Left lung (tissue), 10 donors: ENCODE results near the gene OR14C36. TPM values are rescaled to one million over a fixed set of nuclear protein-coding genes. Genes with fewer than 3 reads are reported as not detected.

ENCODE experiments used
- ATAC-seq: fragments of 200-7000 bp; cut with Tn5 transposase; one replicate; pipeline ENCODE4 v1.9.1; 2020; ENCODE audit warnings: moderate library complexity
- DNase-seq, 4 donors: peaks; one replicate each; pipeline ENCODE4 v3.0.0-alpha.2; 2013 to 2020
- H3K27ac ChIP-seq, 2 donors: fragments of 200-600 bp; sonication (generic) in 1 of 2; one replicate each; pipeline versions ENCODE4 v1.5.0 to v1.8.0; 2020 to 2021
- H3K27me3 ChIP-seq, 2 donors: fragments of 200-600 bp; sonication (generic) in 1 of 2; one replicate each; pipeline versions ENCODE4 v1.5.0 to v1.8.0; 2020 to 2021
- H3K36me3 ChIP-seq, 2 donors: fragments of 200-600 bp; sonication (generic) in 1 of 2; one replicate each; pipeline versions ENCODE4 v1.5.0 to v1.8.0; 2020 to 2021
- H3K4me1 ChIP-seq, 2 donors: fragments of 200-600 bp; one replicate each; pipeline ENCODE4 v1.8.0; 2021
- H3K4me3 ChIP-seq, 2 donors: fragments of 200-600 bp; sonication (generic) in 1 of 2; one replicate each; pipeline versions ENCODE4 v1.5.0 to v1.8.0; 2020 to 2021; ENCODE audit warnings: mild to moderate bottlenecking in 1 of 2
- H3K9me3 ChIP-seq, 2 donors: fragments of 200-600 bp; sonication (generic) in 1 of 2; one replicate each; pipeline versions ENCODE4 v1.5.0 to v1.8.0; 2020 to 2021
- intact Hi-C, 2 donors: fragments of 100-400 bp; cut with DNase I; formaldehyde crosslinking; loops; one replicate each; pipeline versions ENCODE4 v1.11.2 to v1.14.2; 2022
- polyA plus RNA-seq, 6 donors: library from polyadenylated mRNA; unstranded; fragments of 120-200 nt; gene quantifications; one replicate each; pipeline ENCODE4 v1.2.1, GENCODE V29; 2013; ENCODE audit not compliant: insufficient read length in 6 of 6
- total RNA-seq, 2 donors: library from RNA; stranded (reverse); fragmentation: NEBNext Ultra II Directional; extraction: Animal tissue kit (Norgen Biotek cat#: 25700); gene quantifications; one replicate each; pipeline ENCODE4 v1.2.1, GENCODE V29; 2021
- TF ChIP-seq, protein P1 (sequence below), 2 donors: fragments of 200-600 bp; sonication (generic) in 1 of 2; IDR thresholded peaks; one replicate each; pipeline versions ENCODE4 v1.5.0 to v1.8.0; 2021; ENCODE audit warnings: antibody characterized with exemption in 2 of 2
- donor health status: DM: no; HTN: yes; CAD: no.
- donor health status: DM: no; HTN: no; CAD: no.

The OR14C36 gene
- total and polyA plus RNA-seq, 8 donors: not detected

GRCh38 chr1:248388426-248388825, 39.9 kb downstream of the OR14C36 start:
- Histone ChIP-seq H3K27ac (no peak overlapping the region), H3K4me1 (no peaks in the 10 kb centered on the region), H3K36me3 (no peaks in the 10 kb centered on the region), H3K4me3 (no peak overlapping the region), H3K9me3 (no peaks in the 10 kb centered on the region), H3K27me3 (no peaks in the 10 kb centered on the region)
- ATAC-seq (no peak), DNase-seq (no peak)
- intact Hi-C loops: no loop called here
- TF ChIP-seq, protein P1, sequence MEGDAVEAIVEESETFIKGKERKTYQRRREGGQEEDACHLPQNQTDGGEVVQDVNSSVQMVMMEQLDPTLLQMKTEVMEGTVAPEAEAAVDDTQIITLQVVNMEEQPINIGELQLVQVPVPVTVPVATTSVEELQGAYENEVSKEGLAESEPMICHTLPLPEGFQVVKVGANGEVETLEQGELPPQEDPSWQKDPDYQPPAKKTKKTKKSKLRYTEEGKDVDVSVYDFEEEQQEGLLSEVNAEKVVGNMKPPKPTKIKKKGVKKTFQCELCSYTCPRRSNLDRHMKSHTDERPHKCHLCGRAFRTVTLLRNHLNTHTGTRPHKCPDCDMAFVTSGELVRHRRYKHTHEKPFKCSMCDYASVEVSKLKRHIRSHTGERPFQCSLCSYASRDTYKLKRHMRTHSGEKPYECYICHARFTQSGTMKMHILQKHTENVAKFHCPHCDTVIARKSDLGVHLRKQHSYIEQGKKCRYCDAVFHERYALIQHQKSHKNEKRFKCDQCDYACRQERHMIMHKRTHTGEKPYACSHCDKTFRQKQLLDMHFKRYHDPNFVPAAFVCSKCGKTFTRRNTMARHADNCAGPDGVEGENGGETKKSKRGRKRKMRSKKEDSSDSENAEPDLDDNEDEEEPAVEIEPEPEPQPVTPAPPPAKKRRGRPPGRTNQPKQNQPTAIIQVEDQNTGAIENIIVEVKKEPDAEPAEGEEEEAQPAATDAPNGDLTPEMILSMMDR (IDR thresholded peaks at IDR 0.05): no peak

- Histone ChIP-seq H3K4me1 (no peaks in the 10 kb centered on the region), H3K36me3 (no peaks in the 10 kb centered on the region), H3K27ac (no peak overlapping the region), H3K9me3 (no peaks in the 10 kb centered on the region), H3K27me3 (no peaks in the 10 kb centered on the region), H3K4me3 (no peak overlapping the region)
- intact Hi-C loops: no loop called here
- TF ChIP-seq, protein P1 (IDR thresholded peaks at IDR 0.05): no peak
- DNase-seq (no peak), ATAC-seq (no peak)
Measured at GRCh38 chr1:248393050-248393449, 44.5 kb downstream of the OR14C36 start.

Other genes with a start within 250 kb of the OR14C36 start
- not detected for gene OR2M5, start 203.6 kb upstream of the OR14C36 start, total RNA-seq
- gene OR2M5, start 203.6 kb upstream of the OR14C36 start, polyA plus RNA-seq: not detected
- not detected for gene OR2M2, start 174.0 kb upstream of the OR14C36 start, total RNA-seq
- not detected for gene OR2M2, start 174.0 kb upstream of the OR14C36 start, polyA plus RNA-seq
- gene OR2M3, start 151.5 kb upstream of the OR14C36 start, total RNA-seq: not detected
- gene OR2M3, start 151.5 kb upstream of the OR14C36 start, polyA plus RNA-seq: under 1 TPM; 0.01 to 0.07 (median 0.04) TPM
- not detected for gene OR2M4, start 117.4 kb upstream of the OR14C36 start, total RNA-seq
- under 1 TPM; 0.04 to 0.12 (median 0.08) TPM for gene OR2M4, start 117.4 kb upstream of the OR14C36 start, polyA plus RNA-seq
- not detected for gene OR2T33, start 70.8 kb upstream of the OR14C36 start, total RNA-seq
- not detected for gene OR2T33, start 70.8 kb upstream of the OR14C36 start, polyA plus RNA-seq
- gene OR2T12, start 45.4 kb upstream of the OR14C36 start, total RNA-seq: not detected
- gene OR2T12, start 45.4 kb upstream of the OR14C36 start, polyA plus RNA-seq: under 1 TPM in 4 of 6 donors, not detected in 2; 0.03 to 0.07 (median 0.05) TPM
- gene OR2M7, start 24.2 kb upstream of the OR14C36 start, total RNA-seq: not detected
- gene OR2M7, start 24.2 kb upstream of the OR14C36 start, polyA plus RNA-seq: not detected
- not detected for gene OR2T4, start 12.9 kb downstream of the OR14C36 start, total RNA-seq
- gene OR2T4, start 12.9 kb downstream of the OR14C36 start, polyA plus RNA-seq: not detected
- not detected for gene OR2T6, start 27.0 kb downstream of the OR14C36 start, total RNA-seq
- gene OR2T6, start 27.0 kb downstream of the OR14C36 start, polyA plus RNA-seq: not detected
- gene OR2T1, start 54.3 kb downstream of the OR14C36 start, total RNA-seq: not detected
- not detected for gene OR2T1, start 54.3 kb downstream of the OR14C36 start, polyA plus RNA-seq
- not detected for gene OR2T2, start 96.9 kb downstream of the OR14C36 start, total RNA-seq
- not detected for gene OR2T2, start 96.9 kb downstream of the OR14C36 start, polyA plus RNA-seq
- gene OR2T3, start 124.6 kb downstream of the OR14C36 start, total RNA-seq: not detected
- not detected for gene OR2T3, start 124.6 kb downstream of the OR14C36 start, polyA plus RNA-seq
- not detected for gene OR2T5, start 139.8 kb downstream of the OR14C36 start, total RNA-seq
- not detected for gene OR2T5, start 139.8 kb downstream of the OR14C36 start, polyA plus RNA-seq
- gene OR2G6, start 159.3 kb downstream of the OR14C36 start, total RNA-seq: not detected
- under 1 TPM in 4 of 6 donors, not detected in 2; 0.04 to 0.06 (median 0.04) TPM for gene OR2G6, start 159.3 kb downstream of the OR14C36 start, polyA plus RNA-seq
- not detected for gene OR2T29, start 214.0 kb downstream of the OR14C36 start, total RNA-seq
- gene OR2T29, start 214.0 kb downstream of the OR14C36 start, polyA plus RNA-seq: not detected
- not detected for gene OR2T34, start 226.0 kb downstream of the OR14C36 start, total RNA-seq
- gene OR2T34, start 226.0 kb downstream of the OR14C36 start, polyA plus RNA-seq: not detected
- gene OR2T10, start 248.9 kb downstream of the OR14C36 start, total RNA-seq: not detected
- not detected for gene OR2T10, start 248.9 kb downstream of the OR14C36 start, polyA plus RNA-seq